H9 (cell line): ENCODE measurements around the gene PNPLA1. TPM values are rescaled to one million over a fixed set of nuclear protein-coding genes. Genes with fewer than 3 reads are reported as not detected.

Experiments used
- DNase-seq: peaks from one replicate; pipeline ENCODE4 v3.0.0-alpha.2; 2017
- H2AFZ ChIP-seq: one replicate; pipeline ENCODE4 v1.6.1; 2013; ENCODE audit warnings: mild to moderate bottlenecking, low read length, control low read depth, moderate library complexity
- H2AK5ac ChIP-seq: 2 replicates; pipeline ENCODE4 v1.6.1; 2013; ENCODE audit warnings: low read length, control low read depth, mixed read lengths; ENCODE audit not compliant: insufficient read length
- H2BK120ac ChIP-seq: one replicate; pipeline ENCODE4 v1.6.1; 2013; ENCODE audit warnings: low read depth, mild to moderate bottlenecking, low read length, control low read depth, inconsistent platforms; ENCODE audit not compliant: poor library complexity, severe bottlenecking
- H2BK12ac ChIP-seq: 2 replicates; pipeline ENCODE4 v1.6.1; 2013; ENCODE audit warnings: low read length, control low read depth, mixed read lengths, low read depth; ENCODE audit not compliant: insufficient read length
- H2BK15ac ChIP-seq: 2 replicates; pipeline ENCODE4 v1.6.1; 2013; ENCODE audit warnings: low read depth, low read length, control low read depth
- H2BK20ac ChIP-seq: one replicate; pipeline ENCODE4 v1.6.1; 2013; ENCODE audit warnings: low read depth, mild to moderate bottlenecking, low read length, control low read depth, inconsistent platforms; ENCODE audit not compliant: poor library complexity, severe bottlenecking
- H2BK5ac ChIP-seq: 2 replicates; pipeline ENCODE4 v1.6.1; 2013; ENCODE audit warnings: low read length, control low read depth, mixed read lengths; ENCODE audit not compliant: insufficient read length
- H3K14ac ChIP-seq: 2 replicates; pipeline ENCODE4 v1.6.1; 2013; ENCODE audit warnings: low read length, control low read depth; ENCODE audit not compliant: insufficient read depth
- H3K18ac ChIP-seq: 2 replicates; pipeline ENCODE4 v1.6.1; 2013; ENCODE audit warnings: low read depth, mild to moderate bottlenecking, mixed read lengths, low read length, control low read depth; ENCODE audit not compliant: insufficient read length
- H3K23ac ChIP-seq: 2 replicates; pipeline ENCODE4 v1.6.1; 2013; ENCODE audit warnings: low read length, control low read depth, mixed read lengths, low read depth; ENCODE audit not compliant: insufficient read length
- H3K23me2 ChIP-seq: 2 replicates; pipeline ENCODE4 v1.6.1; 2013; ENCODE audit warnings: low read depth, mild to moderate bottlenecking, mixed read lengths, low read length, control low read depth; ENCODE audit not compliant: insufficient read length, poor library complexity, severe bottlenecking
- H3K27ac ChIP-seq: 2 replicates; pipeline ENCODE4 v1.5.1; 2013; ENCODE audit warnings: low read length, control low read depth, mixed read lengths, low read depth; ENCODE audit not compliant: insufficient read length
- H3K27me3 ChIP-seq: 2 replicates; pipeline ENCODE4 v1.6.1; 2013; ENCODE audit warnings: low read length, control low read depth, inconsistent platforms; ENCODE audit not compliant: insufficient read depth
- H3K4ac ChIP-seq: 2 replicates; pipeline ENCODE4 v1.6.1; 2013; ENCODE audit warnings: low read depth, mild to moderate bottlenecking, control low read depth, inconsistent platforms, low read length, moderate library complexity
- H3K4me1 ChIP-seq: 2 replicates; pipeline ENCODE4 v1.6.1; 2013; ENCODE audit warnings: low read length, control low read depth, inconsistent platforms; ENCODE audit not compliant: insufficient read depth
- H3K4me2 ChIP-seq: 2 replicates; pipeline ENCODE4 v1.6.1; 2013; ENCODE audit warnings: low read length, control low read depth, mixed read lengths; ENCODE audit not compliant: insufficient read length, insufficient read depth
- H3K56ac ChIP-seq: 2 replicates; pipeline ENCODE4 v1.6.1; 2013; ENCODE audit warnings: low read depth, mild to moderate bottlenecking, mixed read lengths, low read length, control low read depth; ENCODE audit not compliant: insufficient read length
- H3K79me1 ChIP-seq: 2 replicates; pipeline ENCODE4 v1.6.1; 2013; ENCODE audit warnings: low read depth, mild to moderate bottlenecking, moderate library complexity, low read length, control low read depth, inconsistent platforms; ENCODE audit not compliant: insufficient read depth, poor library complexity, severe bottlenecking
- H3K79me2 ChIP-seq: 2 replicates; pipeline ENCODE4 v1.6.1; 2013; ENCODE audit warnings: low read length, control low read depth, inconsistent platforms; ENCODE audit not compliant: insufficient read depth
- H3K9ac ChIP-seq: 2 replicates; pipeline ENCODE4 v1.6.1; 2013; ENCODE audit warnings: low read length, control low read depth, mixed read lengths; ENCODE audit not compliant: insufficient read length; ENCODE audit errors: extremely low read depth
- H3K9me3 ChIP-seq: one replicate; pipeline ENCODE4 v1.6.1; 2013; ENCODE audit warnings: low read depth, low read length, inconsistent platforms; ENCODE audit not compliant: control insufficient read depth
- H3T11ph ChIP-seq: one replicate; pipeline ENCODE4 v1.6.1; 2013; ENCODE audit warnings: mild to moderate bottlenecking, low read length, control low read depth, inconsistent platforms
- H4K20me1 ChIP-seq: one replicate; pipeline ENCODE4 v1.6.1; 2013; ENCODE audit not compliant: control insufficient read depth, insufficient read length, insufficient read depth
- H4K5ac ChIP-seq: 2 replicates; pipeline ENCODE4 v1.6.1; 2013; ENCODE audit warnings: low read depth, mild to moderate bottlenecking, mixed read lengths, low read length, control low read depth; ENCODE audit not compliant: insufficient read length
- H4K8ac ChIP-seq: replicated peaks from 2 replicates; pipeline ENCODE4 v1.6.1; 2013; ENCODE audit warnings: low read length, control low read depth, mixed read lengths, low read depth; ENCODE audit not compliant: insufficient read length
- H4K91ac ChIP-seq: 2 replicates; pipeline ENCODE4 v1.6.1; 2013; ENCODE audit warnings: low read depth, mild to moderate bottlenecking, moderate library complexity, mixed read lengths, low read length, control low read depth; ENCODE audit not compliant: insufficient read length
- H3K27ac Mint-ChIP-seq, 3 experiments: 2 replicates in 2 of 3; 3 replicates in 1 of 3; pipeline ENCODE4 v1.8.0; 2020 to 2021; ENCODE audit warnings: mixed read lengths in 3 of 3, mild to moderate bottlenecking in 1 of 3, moderate library complexity in 1 of 3
- H3K27me3 Mint-ChIP-seq: 2 replicates; pipeline ENCODE4 v1.8.0; 2021; ENCODE audit warnings: low read depth, mild to moderate bottlenecking, moderate library complexity, mixed read lengths
- H3K36me3 Mint-ChIP-seq, 3 experiments: 2 replicates in 2 of 3; 3 replicates in 1 of 3; pipeline ENCODE4 v1.8.0; 2020 to 2021; ENCODE audit warnings: low read depth in 3 of 3, mixed read lengths in 3 of 3; ENCODE audit not compliant: insufficient read depth in 1 of 3
- H3K4me1 Mint-ChIP-seq, 2 experiments: 2 replicates each; pipeline ENCODE4 v1.8.0; 2020; ENCODE audit warnings: mixed read lengths in 2 of 2
- H3K4me3 Mint-ChIP-seq, 2 experiments: 2 replicates in 1 of 2; 3 replicates in 1 of 2; pipeline ENCODE4 v1.8.0; 2020 to 2021; ENCODE audit warnings: mild to moderate bottlenecking in 2 of 2, mixed read lengths in 2 of 2, moderate library complexity in 1 of 2
- H3K9me3 Mint-ChIP-seq, 2 experiments: 2 replicates in 1 of 2; 3 replicates in 1 of 2; pipeline ENCODE4 v1.8.0; 2020; ENCODE audit warnings: mild to moderate bottlenecking in 2 of 2, mixed read lengths in 2 of 2, moderate library complexity in 1 of 2
- CTCF ChIP-seq: fragments of 200-600 bp; sonication (generic); conservative IDR thresholded peaks from 3 replicates; pipeline ENCODE4 v1.8.0; 2021; ENCODE audit warnings: antibody characterized with exemption, mild to moderate bottlenecking
- WGBS: extraction: QIAGEN DNeasy Blood & Tissue Kit; methylation state at CpG from one replicate; pipeline ENCODE4 v1.1.7; 2013; ENCODE audit warnings: missing lambda C conversion rate, low lambda C conversion rate, mixed read lengths; ENCODE audit not compliant: insufficient read length; ENCODE audit errors: extremely low coverage; 5-methylcytosine and 5-hydroxymethylcytosine counted together
- total RNA-seq: library from RNA; stranded (reverse); gene quantifications from 2 replicates; pipeline ENCODE4 v1.2.1, GENCODE V29; 2021

Gene PNPLA1
- total RNA-seq, 1 experiment from 2014 or later = 0.09 TPM

GRCh38 chr6:36280983-36281382 is 11.1 kb downstream of the PNPLA1 start:
- H3K4me3 Mint-ChIP-seq = no peak overlapping the region
- DNase-seq = no peak
- no peak overlapping the region for H3K23ac ChIP-seq
- TF ChIP-seq CTCF = no peak
- no peak overlapping the region for H2BK20ac ChIP-seq
- no peaks in the 10 kb centered on the region for H3K4me1 ChIP-seq
- no peaks in the 10 kb centered on the region for H3K36me3 Mint-ChIP-seq
- no peaks in the 10 kb centered on the region for H3K79me1 ChIP-seq
- H3K4ac ChIP-seq = no peak overlapping the region
- no peak overlapping the region for H3K27ac ChIP-seq
- no peak overlapping the region for H3K27ac Mint-ChIP-seq
- no peak overlapping the region for H4K8ac ChIP-seq
- H2BK15ac ChIP-seq = no peak overlapping the region
- H3K23me2 ChIP-seq = no peaks in the 10 kb centered on the region
- H3K14ac ChIP-seq = no peak overlapping the region
- no peaks in the 10 kb centered on the region for H4K20me1 ChIP-seq
- H3K27me3 ChIP-seq = no peaks in the 10 kb centered on the region
- H2BK12ac ChIP-seq = no peak overlapping the region
- WGBS = no CpG with 5 or more reads among the region's 4 CpGs
- no peak overlapping the region for H4K5ac ChIP-seq
- H2AFZ ChIP-seq = no peak overlapping the region
- H3K27me3 Mint-ChIP-seq = peaks cover 38% of the 10 kb centered on the region
- H2BK5ac ChIP-seq = no peak overlapping the region
- H3K9ac ChIP-seq = no peak overlapping the region
- no peaks in the 10 kb centered on the region for H3K79me2 ChIP-seq
- no peak overlapping the region for H3T11ph ChIP-seq
- H3K18ac ChIP-seq = no peak overlapping the region
- no peaks in the 10 kb centered on the region for H3K9me3 ChIP-seq
- H2BK120ac ChIP-seq = no peak overlapping the region
- H4K91ac ChIP-seq = no peak overlapping the region
- no peak overlapping the region for H2AK5ac ChIP-seq
- no peaks in the 10 kb centered on the region; a peak in 1 of 5 replicates for H3K9me3 Mint-ChIP-seq
- H3K4me1 Mint-ChIP-seq = no peaks in the 10 kb centered on the region; a peak in 1 of 4 replicates
- H3K56ac ChIP-seq = no peak overlapping the region
- H3K4me2 ChIP-seq = no peak overlapping the region
